ENCODE data around the gene NLRP1. TPM values are rescaled to one million over a fixed set of nuclear protein-coding genes. Genes with fewer than 3 reads are reported as not detected.
A peak's percentile ranks its signal among the peaks of the same experiment; 100 is the strongest.

The NLRP1 gene
- total RNA-seq, 1 donor, result 41.3 TPM

GRCh38 chr17:5488752-5489151, 95.6 kb downstream of the NLRP1 start:
- Histone ChIP-seq H3K79me2 (ENCODE audit: insufficient read depth, low read length) (peaks cover 44% of the 10 kb centered on the region), H3K4me2 (ENCODE audit: insufficient read depth, low read length) (no peak overlapping the region), H3K4me3 (ENCODE audit: insufficient read depth, low read length) (no peak overlapping the region)

GRCh38 chr17:5486206-5487124, 97.8 kb downstream of the NLRP1 start, which contains the start of gene MIS12:
TSS of gene MIS12 (plus strand) at chr17:5486566. CDS start at chr17:5488863, 2,297 bp downstream.
- Histone ChIP-seq H3K9me3 (ENCODE audit: low read depth, low read length) (no peaks in the 10 kb centered on the region), H3K4me3 (ENCODE audit: insufficient read depth, low read length) (peak within 1 kb of the TSS; percentile 99), H3K36me3 (ENCODE audit: insufficient read depth, low read length) (peaks cover 68% of the 10 kb centered on the region), H3K4me1 (ENCODE audit: insufficient read depth, low read length) (peaks cover 29% of the 10 kb centered on the region), H2AFZ (ENCODE audit: low read length) (peak within 1 kb of the TSS; percentile 91), H4K20me1 (ENCODE audit: insufficient read depth, low read length) (no peaks in the 10 kb centered on the region), H3K4me2 (ENCODE audit: insufficient read depth, low read length) (peak within 1 kb of the TSS; percentile 99), H3K27me3 (ENCODE audit: insufficient read depth, low read length) (no peaks in the 10 kb centered on the region), H3K27ac (ENCODE audit: low read depth, low read length) (peak within 1 kb of the TSS; percentile 97), H3K79me2 (ENCODE audit: insufficient read depth, low read length) (peaks cover 66% of the 10 kb centered on the region)
- peak; percentile 98 for DNase-seq (ENCODE audit: insufficient read length, low spot score, missing footprints)
- no peak for TF ChIP-seq CTCF (IDR thresholded peaks at IDR 0.05; ENCODE audit: extremely low read depth, low read depth, low read length)

More at GRCh38 chr17:5488752-5489151, 95.6 kb downstream of the NLRP1 start:
- no peak overlapping the region for H3K27ac ChIP-seq (ENCODE audit: low read depth, low read length)
- peaks cover 45% of the 10 kb centered on the region for H3K36me3 ChIP-seq (ENCODE audit: insufficient read depth, low read length)
- TF ChIP-seq CTCF (IDR thresholded peaks at IDR 0.05; ENCODE audit: extremely low read depth, low read depth, low read length), result no peak
- no peaks in the 10 kb centered on the region for H3K9me3 ChIP-seq (ENCODE audit: low read depth, low read length)
- H4K20me1 ChIP-seq (ENCODE audit: insufficient read depth, low read length), result no peaks in the 10 kb centered on the region
- DNase-seq (ENCODE audit: insufficient read length, low spot score, missing footprints), result no peak
- H2AFZ ChIP-seq (ENCODE audit: low read length), result no peak overlapping the region
- no peaks in the 10 kb centered on the region for H3K27me3 ChIP-seq (ENCODE audit: insufficient read depth, low read length)
- peaks cover 26% of the 10 kb centered on the region for H3K4me1 ChIP-seq (ENCODE audit: insufficient read depth, low read length)

DNA sequence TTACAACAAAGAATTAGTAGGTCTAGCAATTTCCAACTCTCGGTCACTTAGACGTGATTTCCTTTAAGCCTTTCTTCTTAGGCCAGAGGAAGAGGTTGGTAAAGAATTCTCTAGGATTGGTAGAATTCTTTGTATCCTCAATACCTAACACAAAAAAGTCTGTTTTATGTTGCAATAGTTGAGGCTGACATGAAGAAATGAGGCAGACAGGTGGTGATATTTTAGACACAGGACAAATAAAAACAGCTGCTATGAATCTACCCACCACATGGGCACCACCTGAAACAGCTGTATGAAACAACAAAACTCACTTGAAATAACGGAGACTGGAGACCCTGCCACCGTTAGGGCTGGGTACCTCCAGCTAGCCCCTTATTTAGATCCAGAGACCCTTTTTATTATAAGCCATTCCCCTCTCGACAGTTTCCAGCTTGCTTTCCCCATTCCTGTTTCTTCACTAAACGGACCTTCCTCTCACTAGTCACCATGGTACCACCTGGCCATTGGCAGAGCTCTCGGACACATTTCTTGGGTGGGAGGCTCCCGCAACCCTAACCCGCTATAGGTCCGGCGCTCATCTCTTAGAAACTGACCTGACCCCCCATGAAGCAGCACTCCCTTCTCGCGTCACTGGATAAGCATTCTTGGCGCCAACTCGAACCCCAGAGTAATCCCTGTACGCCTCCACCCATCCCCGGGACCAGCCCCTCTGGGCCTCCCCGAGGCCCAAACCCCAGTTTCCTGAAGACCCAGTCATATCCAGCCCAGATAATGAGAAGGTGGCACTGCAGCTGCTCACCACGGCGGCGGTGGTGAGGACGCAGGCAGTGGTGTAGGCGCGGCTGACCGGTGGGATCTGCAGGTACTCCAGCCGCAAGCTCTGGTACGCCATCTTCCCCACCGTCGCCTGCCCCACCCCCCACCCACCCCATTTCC, 98.8 kb downstream of the NLRP1 start, which contains the start of gene DERL2:
Gene DERL2 (minus strand): TSS at position 909 of the 936 bp plus-strand sequence. CDS start 17 bp downstream, at position 892.
- H3K27ac ChIP-seq (ENCODE audit: low read depth, low read length), result peak within 1 kb of the TSS; percentile 97
- peak within 1 kb of the TSS; percentile 99 for H3K4me2 ChIP-seq (ENCODE audit: insufficient read depth, low read length)
- H2AFZ ChIP-seq (ENCODE audit: low read length), result peak within 1 kb of the TSS; percentile 91
- no peaks in the 10 kb centered on the region for H3K9me3 ChIP-seq (ENCODE audit: low read depth, low read length)
- peaks cover 72% of the 10 kb centered on the region for H3K79me2 ChIP-seq (ENCODE audit: insufficient read depth, low read length)
- H3K4me1 ChIP-seq (ENCODE audit: insufficient read depth, low read length), result peaks cover 29% of the 10 kb centered on the region
- peaks cover 73% of the 10 kb centered on the region for H3K36me3 ChIP-seq (ENCODE audit: insufficient read depth, low read length)
- no peaks in the 10 kb centered on the region for H4K20me1 ChIP-seq (ENCODE audit: insufficient read depth, low read length)
- peak within 1 kb of the TSS; percentile 99 for H3K4me3 ChIP-seq (ENCODE audit: insufficient read depth, low read length)
- DNase-seq (ENCODE audit: insufficient read length, low spot score, missing footprints), result no peak
- TF ChIP-seq CTCF (IDR thresholded peaks at IDR 0.05; ENCODE audit: extremely low read depth, low read depth, low read length), result no peak
- no peaks in the 10 kb centered on the region for H3K27me3 ChIP-seq (ENCODE audit: insufficient read depth, low read length)

Data from osteoblast (primary cell).